Bone marrow (tissue), 2 donors: ENCODE results near the gene RBM45.
"Not testable (repeated sequence)": the region's sequence is repeated elsewhere in the genome, so short reads cannot be mapped to it uniquely, and the experiment has no call there.

Experiments
- DNase-seq, 2 donors: peaks; one replicate each; lab custom pipeline; 2025; lab: John Stamatoyannopoulos, UW

The RBM45 gene, protein sequence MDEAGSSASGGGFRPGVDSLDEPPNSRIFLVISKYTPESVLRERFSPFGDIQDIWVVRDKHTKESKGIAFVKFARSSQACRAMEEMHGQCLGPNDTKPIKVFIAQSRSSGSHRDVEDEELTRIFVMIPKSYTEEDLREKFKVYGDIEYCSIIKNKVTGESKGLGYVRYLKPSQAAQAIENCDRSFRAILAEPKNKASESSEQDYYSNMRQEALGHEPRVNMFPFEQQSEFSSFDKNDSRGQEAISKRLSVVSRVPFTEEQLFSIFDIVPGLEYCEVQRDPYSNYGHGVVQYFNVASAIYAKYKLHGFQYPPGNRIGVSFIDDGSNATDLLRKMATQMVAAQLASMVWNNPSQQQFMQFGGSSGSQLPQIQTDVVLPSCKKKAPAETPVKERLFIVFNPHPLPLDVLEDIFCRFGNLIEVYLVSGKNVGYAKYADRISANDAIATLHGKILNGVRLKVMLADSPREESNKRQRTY

DNA sequence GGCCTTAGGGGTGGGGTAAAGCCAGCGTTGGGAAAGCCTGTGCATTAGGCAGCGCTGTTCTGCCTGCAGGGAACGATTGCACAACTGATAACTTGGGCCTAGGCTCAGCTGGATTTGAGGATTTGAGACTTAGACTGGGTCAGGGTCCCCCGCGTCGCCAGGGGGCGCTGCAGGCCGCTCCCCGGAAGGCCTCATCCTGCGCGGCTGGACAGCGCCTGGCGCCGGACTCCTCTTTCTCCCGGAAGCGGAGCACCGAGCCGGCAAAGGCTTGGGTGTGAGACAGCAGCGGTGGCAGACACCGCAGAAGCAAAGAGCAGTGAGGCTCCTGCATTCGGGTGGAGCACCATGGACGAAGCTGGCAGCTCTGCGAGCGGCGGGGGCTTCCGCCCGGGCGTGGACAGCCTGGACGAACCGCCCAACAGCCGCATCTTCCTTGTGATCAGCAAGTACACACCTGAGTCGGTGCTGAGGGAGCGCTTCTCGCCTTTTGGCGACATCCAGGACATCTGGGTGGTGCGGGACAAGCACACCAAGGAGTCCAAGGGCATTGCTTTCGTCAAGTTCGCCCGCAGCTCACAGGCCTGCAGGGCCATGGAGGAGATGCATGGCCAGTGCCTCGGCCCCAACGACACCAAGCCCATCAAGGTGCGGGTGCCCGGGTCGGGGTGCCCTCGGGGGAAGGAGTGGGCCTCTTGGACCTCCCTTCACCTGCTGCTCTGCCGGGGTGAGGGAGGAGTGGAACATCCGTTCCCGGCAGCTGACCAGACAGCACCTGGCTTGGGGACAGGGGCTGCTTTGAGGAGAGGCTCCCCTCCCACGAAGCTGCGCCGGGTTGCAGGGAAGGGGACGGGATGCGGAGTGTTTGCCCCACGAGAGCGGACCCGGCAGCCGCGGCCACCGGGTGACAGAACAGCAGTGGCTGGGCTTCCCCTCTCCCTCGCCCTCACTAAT is at the start of gene RBM45:
TSS of gene RBM45 (plus strand) at position 236 of the 951 bp plus-strand sequence. CDS start at position 346, 110 bp downstream.
- DNase-seq: peak; percentile 71

DNA sequence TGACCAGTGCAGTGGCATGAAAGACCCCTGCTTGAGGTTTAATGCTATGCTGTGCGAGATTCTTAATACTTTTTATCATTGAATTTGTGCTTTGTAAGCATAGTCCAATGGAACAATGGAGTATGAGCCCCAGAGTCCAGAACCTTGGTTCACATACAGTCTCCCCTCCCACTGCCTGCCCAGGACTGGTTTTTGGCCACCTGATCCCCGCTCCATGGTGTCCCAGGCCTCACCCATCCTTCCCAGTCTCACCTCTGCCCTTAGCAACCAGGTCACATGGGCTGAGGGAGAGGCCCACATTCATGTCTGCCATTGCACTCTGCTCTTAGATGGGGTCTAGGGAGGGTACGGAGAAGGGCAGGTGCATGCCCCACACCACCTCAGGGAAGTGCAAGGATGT is 45.9 kb upstream of the RBM45 start:
- no peak for DNase-seq

DNA sequence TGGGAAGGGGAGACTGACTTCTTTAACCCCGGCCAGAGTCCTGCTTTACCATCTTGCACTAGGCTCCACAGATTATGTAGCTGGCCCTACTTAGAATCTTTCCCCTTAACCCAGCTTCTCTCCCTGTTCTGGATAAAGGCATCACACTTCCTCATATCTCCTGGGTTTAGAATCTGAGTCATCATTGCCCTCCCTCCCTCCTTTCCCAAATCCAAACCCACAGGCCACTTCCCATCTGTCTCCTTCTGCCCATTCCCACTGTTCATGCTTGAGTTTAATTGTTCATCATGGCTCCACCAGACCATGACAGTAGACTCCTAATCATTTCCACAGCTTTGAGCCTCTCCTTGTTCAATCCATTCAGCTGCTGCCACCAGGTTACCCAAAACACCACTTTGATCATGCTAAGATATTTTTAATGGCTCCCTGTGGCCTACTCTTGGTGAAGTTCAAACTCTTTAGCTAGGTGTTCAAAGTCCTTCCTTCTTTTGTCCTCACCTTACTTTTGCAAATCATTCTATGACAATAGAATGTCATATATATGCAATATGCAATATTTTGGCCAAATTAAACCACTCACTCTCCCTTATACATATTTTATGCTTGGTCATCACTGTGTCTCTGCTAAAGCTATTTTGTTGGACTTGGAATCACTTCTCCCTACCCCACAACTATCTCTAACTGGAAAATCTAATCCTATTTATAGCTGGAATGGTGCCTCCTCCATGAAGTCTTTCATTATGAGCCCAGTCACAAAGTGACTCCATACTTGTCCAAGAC is 45.2 kb upstream of the RBM45 start:
- DNase-seq: no peak

DNA sequence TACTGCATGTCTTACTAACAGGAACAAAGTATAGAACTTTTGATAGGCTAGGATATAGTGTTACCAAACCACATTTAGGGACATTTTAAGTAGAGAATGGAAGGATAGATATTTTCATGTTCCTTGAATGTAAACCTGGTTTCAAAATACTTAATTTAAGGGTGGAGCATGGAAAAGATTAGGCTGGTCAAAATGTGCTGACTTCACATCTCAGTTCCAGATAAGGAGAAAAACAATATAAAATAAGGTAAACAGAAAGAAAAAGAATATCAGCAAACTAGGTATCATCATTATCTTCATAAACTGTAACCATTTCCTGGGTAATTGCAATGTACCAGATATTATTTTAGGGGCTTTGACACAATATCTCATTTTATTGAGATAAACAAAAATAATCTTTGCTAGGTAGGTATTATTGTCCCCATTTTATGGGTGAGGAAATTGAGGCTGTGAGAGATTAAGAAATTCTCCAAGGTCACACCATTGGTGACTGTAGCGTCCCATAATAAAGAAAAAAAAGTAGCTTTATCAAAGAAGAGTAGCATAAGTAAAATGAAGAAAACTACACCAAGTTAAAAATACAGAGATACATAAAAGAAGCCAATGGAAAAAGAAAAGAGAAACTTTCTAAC is 43.3 kb upstream of the RBM45 start:
- no peak for DNase-seq

GRCh38 chr2:178069551-178069950 is 42.7 kb upstream of the RBM45 start:
- no peak for DNase-seq

DNA sequence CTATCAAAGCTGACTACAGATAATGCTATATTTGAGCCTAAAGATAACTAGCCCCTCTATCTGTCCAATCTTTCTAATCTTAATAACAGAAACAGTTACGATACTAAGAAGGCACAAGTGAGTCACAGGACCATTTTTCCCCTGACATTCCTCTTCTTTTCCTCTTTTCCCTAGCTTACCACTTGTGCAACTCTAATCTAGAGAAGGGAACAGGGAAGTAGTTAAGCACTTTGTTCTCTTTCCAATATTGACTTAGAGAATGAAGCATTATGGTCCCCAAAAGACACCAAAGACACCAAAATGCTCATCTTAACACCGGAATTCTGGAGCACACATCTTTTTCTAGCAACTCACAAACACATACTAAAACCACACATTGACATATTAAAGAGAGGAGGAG is 41.4 kb upstream of the RBM45 start:
- DNase-seq: no peak

DNA sequence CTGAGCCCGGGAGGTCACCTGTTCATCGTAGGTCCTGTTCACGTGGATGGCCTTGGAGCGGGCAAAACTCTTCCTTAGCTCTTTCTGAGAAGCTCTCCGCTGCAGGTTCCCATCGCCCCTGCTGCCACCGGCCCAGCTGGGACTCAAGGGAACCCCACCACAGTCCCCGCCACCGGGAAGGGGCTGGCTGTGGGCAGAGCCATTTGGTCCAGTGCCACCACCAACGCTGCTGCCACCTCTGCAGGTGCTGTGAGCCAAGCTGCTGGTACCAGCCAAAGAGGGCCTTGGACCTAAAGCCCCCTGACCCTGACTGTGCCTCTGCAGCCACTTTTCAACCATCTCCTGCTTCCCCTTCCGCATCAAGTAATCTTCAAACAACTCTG is 40.2 kb upstream of the RBM45 start:
- no peak for DNase-seq

GRCh38 chr2:178072383-178073301 is 39.6 kb upstream of the RBM45 start, which contains the start of gene PDE11A:
Gene PDE11A (minus strand): TSS chr2:178072777. CDS start chr2:178072437, 340 bp downstream.
- DNase-seq: no peak

DNA sequence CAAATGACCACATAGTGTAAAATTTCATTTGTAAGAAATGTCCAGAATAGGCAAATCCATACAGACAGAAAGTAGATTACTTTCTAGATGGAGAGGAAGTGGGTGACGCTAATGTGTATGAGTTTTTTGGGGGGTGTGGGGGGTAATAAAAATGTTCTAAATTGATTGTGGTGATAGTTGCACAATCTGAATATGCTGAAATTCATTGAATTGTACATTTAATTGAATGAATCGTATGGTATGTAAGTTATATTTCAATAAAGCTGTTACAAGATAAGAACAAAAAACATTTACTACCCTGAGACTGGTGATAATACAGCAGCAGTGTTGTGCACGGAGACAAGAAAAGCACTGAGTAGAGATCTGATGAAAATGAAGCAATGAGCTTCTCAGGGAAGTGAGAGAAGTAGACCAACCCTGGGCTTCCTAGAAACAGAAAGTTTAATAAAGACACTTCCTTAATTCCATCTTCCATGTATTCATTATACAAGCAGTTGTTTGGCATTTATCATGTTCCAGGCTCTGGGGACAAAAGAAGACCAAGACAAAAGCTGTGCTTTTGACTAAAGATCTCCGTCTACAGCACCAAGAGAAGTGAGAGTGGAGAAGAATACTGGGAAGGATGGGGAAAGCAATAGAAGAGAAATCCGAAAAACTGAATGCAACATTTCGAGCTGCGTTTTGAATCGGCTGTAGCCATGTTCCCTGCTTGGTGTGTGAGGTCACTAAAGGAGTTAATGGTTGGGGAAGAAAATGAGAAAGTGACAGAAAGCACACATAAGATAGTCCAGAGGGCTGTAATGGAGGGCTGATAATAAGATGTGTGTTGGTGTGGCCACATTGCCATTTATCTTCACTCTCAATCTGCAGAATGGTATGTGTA is 37.9 kb upstream of the RBM45 start:
- DNase-seq: no peak

GRCh38 chr2:178075006-178075326 is 37.3 kb upstream of the RBM45 start:
- no peak for DNase-seq

GRCh38 chr2:178076130-178076529 is 36.1 kb upstream of the RBM45 start:
- no peak for DNase-seq

DNA sequence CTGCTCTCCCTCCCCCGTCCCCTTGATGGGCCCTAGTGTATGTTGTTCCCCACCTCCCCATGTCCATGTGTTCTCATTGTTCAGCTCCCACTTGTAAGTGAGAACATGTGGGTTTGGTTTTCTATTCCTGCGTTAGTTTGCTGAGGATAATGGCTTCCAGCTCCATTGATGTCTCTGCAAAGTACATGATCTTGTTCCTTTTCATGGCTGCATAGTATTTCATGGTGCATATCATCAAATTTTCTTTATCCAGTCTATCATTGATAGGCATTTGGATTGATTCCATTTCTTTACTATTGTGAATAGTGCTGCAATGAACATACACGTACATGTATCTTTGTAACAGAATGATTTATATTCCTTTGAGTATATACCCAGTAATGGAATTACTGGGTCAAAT is 33.0 kb upstream of the RBM45 start:
- DNase-seq: not testable (repeated sequence)

GRCh38 chr2:178082408-178083045 is 29.7 kb upstream of the RBM45 start:
- no peak for DNase-seq

DNA sequence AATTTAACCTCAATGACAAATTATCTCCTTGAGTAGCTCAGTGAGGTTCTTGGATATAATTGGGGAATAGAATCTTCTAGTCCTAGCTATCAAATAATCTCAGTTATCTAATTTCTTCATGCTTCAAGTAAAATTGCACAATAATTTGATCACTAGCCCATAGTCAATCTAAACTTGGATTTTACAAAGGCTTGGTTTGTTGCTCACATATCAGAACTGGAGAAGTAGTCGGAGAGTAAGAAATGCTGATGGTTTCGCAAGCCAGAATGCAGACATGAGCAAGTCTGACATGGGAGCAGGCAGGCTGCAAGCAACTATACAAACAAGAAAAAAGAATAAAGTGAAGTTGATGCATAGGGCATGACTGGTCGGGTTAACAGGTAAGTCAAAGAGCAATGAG is 28.0 kb upstream of the RBM45 start:
- DNase-seq: no peak

DNA sequence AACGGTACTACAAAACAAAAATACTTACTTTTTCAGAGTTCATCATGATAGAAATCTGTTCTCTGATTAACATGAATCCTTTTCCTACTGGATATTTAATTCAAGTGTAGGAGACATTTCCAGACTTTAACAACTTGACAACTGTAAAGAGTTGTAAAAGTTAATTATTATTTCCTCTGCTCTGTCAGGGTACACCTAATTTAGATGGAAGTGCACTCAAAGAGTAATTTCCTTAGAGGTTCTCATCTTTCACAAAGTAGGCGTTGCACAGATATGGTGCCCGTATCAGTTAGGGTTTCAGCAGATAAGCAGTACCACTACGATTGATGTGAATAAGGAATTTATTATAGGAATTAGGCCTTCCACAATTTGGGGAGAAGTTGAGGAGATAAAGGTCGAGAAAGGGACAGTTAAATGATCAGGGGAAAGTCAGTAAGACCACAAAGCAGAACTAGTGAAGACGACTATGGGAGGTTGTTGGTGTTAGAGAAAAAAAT is 23.4 kb upstream of the RBM45 start:
- no peak for DNase-seq

- DNase-seq: no peak
These were observed 18.8 kb upstream of the RBM45 start for GRCh38 chr2:178093471-178093870.

GRCh38 chr2:178101321-178102079 is 10.7 kb upstream of the RBM45 start:
- no peak for DNase-seq

DNA sequence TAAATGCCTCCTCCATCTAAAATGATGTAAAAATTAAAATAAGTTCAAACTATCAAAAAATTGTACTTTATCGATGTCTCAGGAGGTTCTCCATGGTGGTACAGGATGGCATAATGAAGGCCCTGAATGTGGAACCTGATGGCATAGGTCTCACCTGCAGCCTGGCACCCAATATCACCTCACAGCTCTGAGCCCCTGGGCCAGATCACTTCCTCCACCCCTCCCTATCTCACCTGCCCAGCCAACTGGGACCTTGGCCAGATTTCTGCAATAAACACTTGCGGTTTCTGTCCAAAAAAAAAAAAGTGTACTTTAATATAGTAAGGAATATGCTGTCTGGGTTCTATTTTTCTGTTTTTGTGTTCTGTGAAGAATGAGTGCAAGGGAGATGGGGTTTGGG is 6.7 kb upstream of the RBM45 start:
- DNase-seq: no peak
